ENCODE data around the gene PARVA. TPM values are rescaled to one million over a fixed set of nuclear protein-coding genes. Genes with fewer than 3 reads are reported as not detected.
"Not testable (repeated sequence)": the region's sequence is repeated elsewhere in the genome, so short reads cannot be mapped to it uniquely, and the experiment has no call there.

PARVA gene
- total RNA-seq, 2 experiments from 2014 or later = 0.11 to 0.14 TPM

GRCh38 chr11:12357697-12358096 lies 19.7 kb upstream of the PARVA start:
- CTCF ChIA-PET; H3K4me3 Mint-ChIP-seq; H3K9me3 Mint-ChIP-seq (ENCODE audit: low read depth); ATAC-seq; DNase-seq; H3K27me3 Mint-ChIP-seq; H3K36me3 Mint-ChIP-seq (ENCODE audit: low read depth); H3K27ac Mint-ChIP-seq; intact Hi-C loops (cut with DNase I, micrococcal nuclease); POLR2A ChIA-PET: not testable (repeated sequence)
- peaks cover 48% of the 10 kb centered on the region for H3K4me1 Mint-ChIP-seq

- Mint-ChIP-seq H3K27ac (no peak overlapping the region), H3K9me3 (ENCODE audit: low read depth) (no peaks in the 10 kb centered on the region), H3K27me3 (no peaks in the 10 kb centered on the region), H3K4me3 (no peak overlapping the region), H3K4me1 (peaks cover 51% of the 10 kb centered on the region), H3K36me3 (ENCODE audit: low read depth) (no peaks in the 10 kb centered on the region)
- ATAC-seq (no peak), DNase-seq (no peak)
- ChIA-PET POLR2A (no interaction called here), CTCF (interaction anchor here (0.7 to 1.1 kb wide), 2 partner anchors 15 to 977 kb away, joined by 3 read pairs; no protein-coding TSS in a partner anchor)
- intact Hi-C loops (cut with DNase I, micrococcal nuclease) = no loop called here
Observed at GRCh38 chr11:12358302-12359188, 18.8 kb upstream of the PARVA start.

- DNase-seq (no peak), ATAC-seq (no peak)
- CTCF ChIA-PET = interaction anchor here (0.6 kb wide), 1 partner anchor 12 kb away, joined by 3 read pairs; no protein-coding TSS in a partner anchor
Observed at GRCh38 chr11:12359761-12360160, 17.6 kb upstream of the PARVA start.

GRCh38 chr11:12361682-12362081 lies 15.7 kb upstream of the PARVA start:
- ChIA-PET CTCF (interaction anchor here (0.7 to 3.1 kb wide), 2 partner anchors 31 to 502 kb away, joined by 6 to 10 read pairs; no protein-coding TSS in a partner anchor), POLR2A (no interaction called here)
- Mint-ChIP-seq H3K27ac (no peak overlapping the region), H3K4me3 (no peak overlapping the region), H3K9me3 (ENCODE audit: low read depth) (peaks cover 3% of the 10 kb centered on the region), H3K27me3 (no peaks in the 10 kb centered on the region), H3K36me3 (ENCODE audit: low read depth) (peaks cover 3% of the 10 kb centered on the region), H3K4me1 (peaks cover 57% of the 10 kb centered on the region)
- intact Hi-C loops (cut with DNase I, micrococcal nuclease) = no loop called here
- no peak for DNase-seq
- no peak for ATAC-seq

More at GRCh38 chr11:12359761-12360160, 17.6 kb upstream of the PARVA start:
- Mint-ChIP-seq H3K9me3 (ENCODE audit: low read depth) (no peaks in the 10 kb centered on the region), H3K27ac (no peak overlapping the region), H3K36me3 (ENCODE audit: low read depth) (peaks cover 3% of the 10 kb centered on the region), H3K27me3 (no peaks in the 10 kb centered on the region), H3K4me3 (no peak overlapping the region), H3K4me1 (peaks cover 55% of the 10 kb centered on the region)
- intact Hi-C loops (cut with DNase I, micrococcal nuclease) = no loop called here
- POLR2A ChIA-PET = no interaction called here

GRCh38 chr11:12362857-12363256 lies 14.5 kb upstream of the PARVA start:
- CTCF ChIA-PET = interaction anchor here (0.7 to 3.1 kb wide), 2 partner anchors 32 to 255 kb away, joined by 4 to 10 read pairs; no protein-coding TSS in a partner anchor
- POLR2A ChIA-PET = interaction anchor here (0.7 kb wide), 1 partner anchor 526 kb away, joined by 3 read pairs; no protein-coding TSS in a partner anchor
- H3K4me1 Mint-ChIP-seq = peaks cover 51% of the 10 kb centered on the region
- intact Hi-C loops (cut with DNase I, micrococcal nuclease) = no loop called here
- H3K27me3 Mint-ChIP-seq = no peaks in the 10 kb centered on the region
- peaks cover 4% of the 10 kb centered on the region for H3K36me3 Mint-ChIP-seq (ENCODE audit: low read depth)
- peaks cover 6% of the 10 kb centered on the region for H3K9me3 Mint-ChIP-seq (ENCODE audit: low read depth)
- H3K4me3 Mint-ChIP-seq = no peak overlapping the region
- no peak overlapping the region for H3K27ac Mint-ChIP-seq
- ATAC-seq (peak; percentile 33), DNase-seq (no peak)

- H3K9me3 Mint-ChIP-seq (ENCODE audit: low read depth) = peaks cover 7% of the 10 kb centered on the region
- H3K27me3 Mint-ChIP-seq = no peaks in the 10 kb centered on the region
- H3K27ac Mint-ChIP-seq = no peak overlapping the region
- peaks cover 46% of the 10 kb centered on the region for H3K4me1 Mint-ChIP-seq
- ChIA-PET POLR2A (no interaction called here), CTCF (interaction anchor here (0.7 to 3.1 kb wide), 2 partner anchors 32 to 255 kb away, joined by 4 to 10 read pairs; no protein-coding TSS in a partner anchor)
- peaks cover 4% of the 10 kb centered on the region for H3K36me3 Mint-ChIP-seq (ENCODE audit: low read depth)
- ATAC-seq (no peak), DNase-seq (no peak)
- intact Hi-C loops (cut with DNase I, micrococcal nuclease) = no loop called here
- no peak overlapping the region for H3K4me3 Mint-ChIP-seq
Observed at GRCh38 chr11:12363373-12363772, 14.0 kb upstream of the PARVA start.

GRCh38 chr11:12365965-12366575 lies 11.3 kb upstream of the PARVA start:
- ChIA-PET CTCF (interaction anchor here (0.6 to 1.6 kb wide), 4 partner anchors 11 to 1345 kb away, joined by 3 to 5 read pairs (median 3); partner anchors contain the start of gene PARVA), POLR2A (interaction anchor here (0.8 kb wide), 1 partner anchor 11 kb away, joined by 3 read pairs; no protein-coding TSS in a partner anchor)
- Mint-ChIP-seq H3K4me1 (peaks cover 46% of the 10 kb centered on the region), H3K27ac (peak overlapping the region; percentile 64), H3K4me3 (peak overlapping the region; percentile 17)
- DNase-seq = peak; percentile 63
- H3K9me3 Mint-ChIP-seq (ENCODE audit: low read depth); H3K27me3 Mint-ChIP-seq; H3K36me3 Mint-ChIP-seq (ENCODE audit: low read depth); ATAC-seq; intact Hi-C loops (cut with DNase I, micrococcal nuclease): not testable (repeated sequence)

GRCh38 chr11:12367057-12367456 lies 10.3 kb upstream of the PARVA start:
- intact Hi-C loops (cut with DNase I, micrococcal nuclease); H3K27ac Mint-ChIP-seq; H3K9me3 Mint-ChIP-seq (ENCODE audit: low read depth); H3K4me3 Mint-ChIP-seq; H3K36me3 Mint-ChIP-seq (ENCODE audit: low read depth); POLR2A ChIA-PET; DNase-seq; ATAC-seq; H3K27me3 Mint-ChIP-seq: not testable (repeated sequence)
- peaks cover 39% of the 10 kb centered on the region for H3K4me1 Mint-ChIP-seq
- CTCF ChIA-PET = interaction anchor here (0.9 to 1.6 kb wide), 3 partner anchors 10 to 37 kb away, joined by 3 to 5 read pairs (median 3); partner anchors contain the start of gene PARVA

- no peak overlapping the region for H3K4me3 Mint-ChIP-seq
- no peak for ATAC-seq
- intact Hi-C loops (cut with DNase I, micrococcal nuclease) = no loop called here
Observed at GRCh38 chr11:12372111-12372510, 5.3 kb upstream of the PARVA start.

GRCh38 chr11:12375720-12376119 lies 1.7 kb upstream of the PARVA start:
- peaks cover 3% of the 10 kb centered on the region for H3K36me3 Mint-ChIP-seq (ENCODE audit: low read depth)
- peaks cover 8% of the 10 kb centered on the region for H3K4me1 Mint-ChIP-seq
- no peak overlapping the region for H3K4me3 Mint-ChIP-seq
- peaks cover 25% of the 10 kb centered on the region for H3K27me3 Mint-ChIP-seq
- POLR2A ChIA-PET = no interaction called here
- no peak for DNase-seq
- CTCF ChIA-PET = interaction anchor here (0.6 to 1.5 kb wide), 4 partner anchors 44 to 223 kb away, joined by 3 to 4 read pairs (median 3); no protein-coding TSS in a partner anchor
- no peaks in the 10 kb centered on the region for H3K9me3 Mint-ChIP-seq (ENCODE audit: low read depth)
- H3K27ac Mint-ChIP-seq = no peak overlapping the region
- intact Hi-C loops (cut with DNase I, micrococcal nuclease) = no loop called here
- ATAC-seq = no peak

More at GRCh38 chr11:12372111-12372510, 5.3 kb upstream of the PARVA start:
- CTCF ChIA-PET = no interaction called here
- DNase-seq = no peak
- Mint-ChIP-seq H3K27me3 (peaks cover 13% of the 10 kb centered on the region), H3K27ac (no peak overlapping the region), H3K36me3 (ENCODE audit: low read depth) (peaks cover 2% of the 10 kb centered on the region), H3K4me1 (peaks cover 6% of the 10 kb centered on the region), H3K9me3 (ENCODE audit: low read depth) (peaks cover 4% of the 10 kb centered on the region)
- POLR2A ChIA-PET = no interaction called here

Data from activated CD4-positive, alpha-beta T cell treated with anti-CD3 and anti-CD28 coated beads for 36 hours (primary cell).